ENCODE data around the gene ATXN1.
A peak's percentile ranks its signal among the peaks of the same experiment; 100 is the strongest.
"Not testable (repeated sequence)": the region's sequence is repeated elsewhere in the genome, so short reads cannot be mapped to it uniquely, and the experiment has no call there.

Gene ATXN1

DNA sequence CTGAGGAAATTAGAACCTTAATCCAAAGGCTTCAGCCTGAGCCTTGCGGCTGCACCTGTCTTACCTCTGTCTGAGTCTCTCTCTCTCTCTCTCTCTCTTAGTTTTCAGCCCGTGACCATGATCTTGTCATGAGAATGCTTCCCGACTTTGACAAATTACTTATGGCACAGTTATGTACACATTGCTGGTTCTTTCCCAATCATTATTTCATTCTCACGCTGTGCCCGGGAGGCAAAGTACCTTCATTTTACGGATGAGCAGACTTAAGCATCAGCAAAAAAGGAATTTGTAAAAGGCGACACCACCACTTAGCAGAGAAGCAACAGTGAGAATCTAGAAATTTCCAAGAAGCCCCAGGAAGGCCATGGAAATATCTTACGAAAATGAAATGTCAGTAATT is 468.3 kb downstream of the ATXN1 start:
- ATAC-seq, result no peak

GRCh38 chr6:16292432-16292831 is 468.8 kb downstream of the ATXN1 start:
- ATAC-seq, result no peak

DNA sequence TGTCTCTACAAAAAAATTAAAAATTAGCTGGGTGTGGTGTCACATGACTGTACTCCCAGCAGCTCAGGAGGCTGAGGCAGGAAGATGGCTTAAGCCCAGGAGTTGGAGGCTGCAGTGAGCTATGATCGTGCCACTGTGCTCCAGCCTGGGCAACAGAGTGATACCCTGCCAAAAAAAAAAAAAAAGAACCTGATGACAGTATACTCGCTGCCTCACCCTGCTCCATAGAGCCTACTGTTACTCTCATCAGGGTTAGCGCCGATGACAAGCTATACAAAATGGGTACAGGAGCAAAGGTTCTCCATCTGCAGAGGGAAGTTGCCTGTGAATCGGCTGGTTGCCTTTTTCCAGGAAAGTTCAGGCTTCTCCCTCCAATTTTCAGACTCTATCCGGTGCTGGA is 469.5 kb downstream of the ATXN1 start:
- ATAC-seq, result no peak

DNA sequence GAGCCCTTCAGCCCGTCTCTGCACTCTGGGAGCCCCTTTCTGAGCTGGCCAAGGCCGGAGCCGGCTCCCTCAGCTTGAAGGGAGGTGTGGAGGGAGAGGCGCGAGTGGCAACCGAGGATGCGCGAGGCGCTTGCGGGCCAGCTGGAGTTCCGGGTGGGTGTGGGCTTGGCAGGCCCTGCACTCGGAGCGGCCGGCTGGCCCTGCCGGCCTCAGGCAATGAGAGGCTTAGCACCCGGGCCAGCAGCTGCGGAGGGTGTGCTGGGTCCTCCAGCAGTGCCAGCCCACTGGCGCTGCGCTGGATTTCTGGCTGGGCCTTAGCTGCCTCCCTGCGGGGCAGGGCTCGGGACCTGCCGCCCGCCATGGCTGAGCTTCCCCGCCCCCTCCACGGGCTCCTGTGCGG is 473.1 kb downstream of the ATXN1 start:
- no peak for ATAC-seq

DNA sequence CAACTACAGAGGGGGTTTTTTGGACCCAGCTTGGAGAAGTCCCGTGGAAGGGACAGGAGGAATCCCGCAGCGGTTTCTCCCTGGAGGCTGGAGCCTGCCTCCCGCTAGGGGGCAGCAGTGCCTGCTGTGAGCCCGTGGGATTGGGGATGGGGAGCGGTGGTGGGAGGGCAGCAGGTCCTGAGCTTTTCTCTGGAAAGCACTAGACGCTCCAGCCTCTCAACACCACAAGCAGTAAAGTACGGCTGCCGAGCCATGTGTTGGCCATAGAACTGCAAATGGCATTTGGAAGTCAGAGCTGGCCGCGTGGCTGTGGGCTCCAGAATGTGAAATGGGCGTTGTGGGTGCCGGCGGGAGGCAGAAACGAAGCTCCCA is 475.1 kb downstream of the ATXN1 start:
- ATAC-seq, result no peak

GRCh38 chr6:16285467-16286150 is 475.7 kb downstream of the ATXN1 start:
- ATAC-seq, result no peak

DNA sequence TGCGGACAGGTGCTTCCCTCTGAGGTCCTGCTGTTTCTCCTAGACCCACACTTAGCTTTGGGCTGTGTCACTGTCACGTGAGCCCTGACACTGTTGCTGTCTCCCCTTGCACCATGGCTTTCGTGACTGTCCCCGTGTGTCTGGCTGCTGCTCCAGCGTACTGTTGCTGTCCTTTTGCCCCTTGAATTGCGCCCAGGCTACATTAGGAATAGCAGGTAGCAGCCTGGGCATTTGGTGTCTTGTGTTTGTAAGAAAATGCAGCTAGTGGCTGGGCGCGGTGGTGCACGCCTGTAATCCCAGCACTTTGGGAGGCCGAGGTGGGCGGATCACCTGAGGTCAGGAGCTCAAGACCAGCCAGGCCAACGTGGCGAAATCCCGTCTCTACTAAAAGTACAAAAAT is 476.8 kb downstream of the ATXN1 start:
- ATAC-seq, result no peak

GRCh38 chr6:16282370-16282769 is 478.9 kb downstream of the ATXN1 start:
- no peak for ATAC-seq

GRCh38 chr6:16279243-16279642 is 482.0 kb downstream of the ATXN1 start:
- no peak for ATAC-seq

DNA sequence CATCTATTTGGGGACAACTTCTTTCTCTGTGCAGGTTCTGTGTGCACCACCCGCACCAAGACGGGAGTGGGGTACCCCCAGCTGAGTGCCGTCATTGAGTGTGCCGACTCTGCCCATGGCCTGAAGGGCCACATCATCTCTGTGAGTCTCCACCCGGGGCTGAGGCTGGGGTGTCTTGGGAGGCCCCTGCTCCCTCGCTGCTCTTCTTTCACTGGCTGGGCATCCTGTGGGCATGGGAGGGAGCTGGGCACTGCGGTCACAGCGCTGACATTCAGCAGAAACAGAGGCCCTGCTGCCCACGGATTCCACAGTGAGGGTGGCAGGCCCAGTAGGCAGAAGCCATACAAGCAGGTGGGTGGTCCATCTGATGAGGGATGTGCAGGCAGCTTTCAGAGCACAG is 482.5 kb downstream of the ATXN1 start:
- ATAC-seq, result no peak

GRCh38 chr6:16278048-16278724 is 483.1 kb downstream of the ATXN1 start:
- ATAC-seq, result no peak

DNA sequence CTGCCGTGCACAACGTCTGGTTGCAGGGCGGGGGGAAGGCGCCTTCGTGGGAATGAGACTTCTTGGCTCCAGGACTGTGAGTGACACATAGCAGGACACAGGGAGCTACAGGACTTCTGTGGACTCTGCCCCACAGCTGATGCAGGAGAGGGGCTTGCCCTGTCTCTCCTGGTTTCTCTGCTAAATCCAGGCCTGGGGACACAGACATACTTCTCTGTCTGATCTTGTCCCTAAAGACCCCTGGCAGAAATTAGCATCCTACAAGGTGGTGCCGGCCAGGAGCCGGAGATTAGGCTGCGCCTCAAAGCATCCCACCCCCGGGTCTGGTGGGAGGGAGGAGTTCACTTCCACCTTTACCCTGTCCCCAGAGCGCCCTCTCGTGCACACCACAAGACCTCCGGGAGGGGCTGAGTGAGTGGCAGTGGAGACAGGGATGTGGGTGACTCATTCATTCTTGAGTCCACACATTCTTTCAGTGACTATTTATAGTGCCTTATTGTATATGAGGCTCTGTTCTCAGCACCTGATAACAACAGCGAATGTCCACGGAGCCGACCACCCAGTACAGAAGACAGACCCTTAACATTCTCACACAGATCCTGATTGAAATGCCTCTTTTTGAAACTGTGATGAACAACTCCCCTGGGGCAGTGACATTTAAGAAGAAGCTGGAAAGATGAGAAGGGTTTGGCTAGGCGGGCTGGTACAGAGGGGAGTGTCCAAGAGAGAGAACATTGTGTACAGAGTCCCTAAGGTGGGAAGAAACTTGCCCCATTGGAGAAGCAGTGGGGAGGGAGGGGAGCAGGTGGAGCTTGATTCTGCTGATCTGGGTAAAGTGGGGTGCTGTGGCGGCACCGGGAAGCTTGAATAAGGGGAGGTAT is 483.9 kb downstream of the ATXN1 start:
- peak in 1 of 2 donors; percentile 33 for ATAC-seq

GRCh38 chr6:16274885-16275589 is 486.2 kb downstream of the ATXN1 start:
- no peak for ATAC-seq

GRCh38 chr6:16274483-16274882 is 486.8 kb downstream of the ATXN1 start:
- ATAC-seq, result no peak

DNA sequence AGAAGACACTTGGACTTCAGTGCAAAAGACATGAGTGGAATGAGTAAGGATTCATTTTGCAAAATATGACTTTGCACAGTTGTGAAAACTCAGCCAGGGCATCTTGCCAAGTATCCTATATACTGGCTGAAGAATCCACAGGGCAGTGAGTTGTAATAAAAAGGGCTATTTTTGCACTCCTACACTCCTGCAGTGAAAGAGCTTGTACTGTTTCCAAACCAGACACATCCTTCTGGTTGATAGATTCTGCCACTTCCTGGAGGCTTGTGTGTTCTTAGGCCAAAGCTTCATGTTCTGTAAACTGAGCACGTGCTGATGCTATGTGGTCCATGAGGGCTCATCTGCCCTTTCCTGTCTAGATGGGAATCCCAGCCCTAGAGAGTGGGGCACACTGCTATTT is 488.0 kb downstream of the ATXN1 start:
- no peak for ATAC-seq

- no peak for ATAC-seq
Measured at GRCh38 chr6:16272201-16272600, 489.1 kb downstream of the ATXN1 start.

DNA sequence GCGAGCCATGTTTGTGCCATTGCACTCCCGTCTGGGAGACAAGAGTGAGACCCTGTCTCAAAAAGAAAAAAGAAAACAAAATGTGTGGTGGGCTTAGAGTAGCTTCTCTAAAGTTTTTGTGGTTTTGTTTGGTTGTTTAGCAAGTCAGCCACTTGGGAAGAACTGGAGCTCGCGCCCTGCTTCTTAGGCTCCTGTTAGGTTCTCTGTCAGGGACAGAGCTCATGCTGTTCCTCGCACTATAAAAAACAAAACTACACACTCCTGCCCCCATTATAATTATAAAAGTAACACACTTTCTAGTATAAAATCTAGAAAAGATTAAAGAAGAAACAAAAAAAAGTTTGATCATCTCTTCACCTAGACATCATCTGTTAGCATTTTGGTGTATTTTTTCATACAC is 489.8 kb downstream of the ATXN1 start:
- no peak for ATAC-seq

- ATAC-seq, result no peak
Measured at GRCh38 chr6:16270178-16270794, 491.0 kb downstream of the ATXN1 start.

DNA sequence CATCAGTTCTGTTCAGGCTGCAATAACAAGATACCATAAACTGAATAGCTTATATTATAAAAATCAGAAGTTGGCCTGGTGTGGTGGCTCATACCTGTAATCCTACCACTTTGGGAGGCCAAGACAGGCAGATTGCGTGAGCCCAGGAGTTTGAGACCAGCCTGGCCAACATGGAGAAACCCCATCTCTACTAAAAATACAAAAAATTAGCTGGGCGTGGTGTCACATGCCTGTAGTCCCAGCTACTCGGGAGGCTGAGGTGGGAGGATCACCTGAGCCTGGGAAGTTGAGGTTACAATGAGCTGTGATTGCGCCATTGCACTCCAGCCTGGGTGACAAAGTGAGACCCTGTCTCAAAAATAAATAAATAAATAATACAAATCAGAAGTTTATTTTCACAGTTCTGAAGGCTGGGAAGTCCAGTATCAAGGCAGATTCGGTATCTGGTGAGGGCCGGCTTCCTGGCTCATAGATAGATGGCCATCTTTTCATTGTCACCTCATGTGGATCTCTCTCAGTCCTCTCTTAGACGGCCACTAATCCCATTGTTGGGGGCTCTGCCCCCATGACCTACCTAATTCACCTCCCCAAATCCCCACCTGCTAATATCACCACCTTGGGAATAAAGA is 491.7 kb downstream of the ATXN1 start:
- ATAC-seq, result not testable (repeated sequence)

DNA sequence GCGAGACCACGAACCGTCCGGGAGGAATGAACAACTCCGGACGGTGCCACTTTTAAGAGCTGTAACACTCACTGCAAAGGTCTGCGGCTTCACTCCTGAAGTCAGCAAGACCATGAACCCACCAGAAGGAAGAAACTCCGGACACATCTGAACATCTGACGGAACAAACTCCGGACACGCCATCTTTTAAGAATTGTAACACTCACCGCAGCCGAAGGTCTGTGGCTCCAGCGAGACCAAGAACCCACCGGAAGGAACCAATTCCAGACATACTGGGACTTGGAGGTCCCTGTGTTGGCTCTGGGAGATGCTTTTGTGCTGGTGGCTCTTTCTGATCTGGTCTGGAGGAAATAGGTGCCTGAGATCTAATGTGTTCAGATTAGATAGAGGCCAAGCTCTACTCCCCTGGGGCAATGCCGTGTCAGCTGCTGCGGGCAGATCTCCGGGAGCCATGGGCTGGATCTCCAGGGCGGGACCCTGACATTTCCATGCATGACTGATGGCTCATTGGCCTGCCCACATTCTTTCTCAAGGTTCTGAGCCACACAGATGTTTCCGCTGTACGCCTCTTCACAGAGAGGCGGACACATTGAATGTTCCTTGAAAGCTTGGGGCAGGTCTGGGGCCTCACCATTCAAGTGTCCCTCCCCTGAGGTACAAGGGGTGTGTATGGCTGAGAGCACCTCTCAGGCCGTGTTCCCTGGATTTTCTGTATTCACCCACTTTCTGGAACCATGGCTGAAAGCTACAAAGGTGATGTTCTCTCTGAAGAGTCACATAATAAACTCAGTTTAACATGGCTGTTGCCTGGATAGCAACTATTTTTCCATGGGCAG is 493.6 kb downstream of the ATXN1 start:
- no peak for ATAC-seq
